ENCODE results near the gene CASQ2. TPM values are rescaled to one million over a fixed set of nuclear protein-coding genes. Genes with fewer than 3 reads are reported as not detected.

The CASQ2 gene
- polyA plus RNA-seq, 1 of the 3 experiments (the other 2 are of a cell fraction): not detected

- H3K4me1 ChIP-seq (ENCODE audit: control insufficient read depth in 1 of 2, insufficient read depth in 2 of 2, low read depth in 1 of 2, low read length in 1 of 2): no peaks in the 10 kb centered on the region; a peak in 1 of 4 replicates
- no peaks in the 10 kb centered on the region for H4K20me1 ChIP-seq (ENCODE audit: insufficient read depth)
- H3F3A ChIP-seq (replicated peaks; ENCODE audit: insufficient read depth): no peaks in the 10 kb centered on the region
- TF ChIP-seq SMC3 (IDR thresholded peaks at IDR 0.05; ENCODE audit: low read depth, low read length) (peak; percentile 51), RXRA (IDR thresholded peaks at IDR 0.05; ENCODE audit: borderline replicate concordance, low read depth) (no peak), CTCF (IDR thresholded peaks at IDR 0.05) (peak; percentile 76), RAD21 (IDR thresholded peaks at IDR 0.05; ENCODE audit: low read length) (peak; percentile 47), MXI1 (IDR thresholded peaks at IDR 0.05; ENCODE audit: low read depth, low read length) (no peak)
- DNase-seq: peak; percentile 45
- no peaks in the 10 kb centered on the region; the same call in 1 of the 2 replicates for H3K27me3 ChIP-seq (ENCODE audit: insufficient read depth)
- H3K4me3 ChIP-seq (ENCODE audit: low read depth in 2 of 2, low read length in 1 of 2): no peak overlapping the region; a peak in 1 of 4 replicates
- H3K36me3 ChIP-seq (replicated peaks in 1 of 2; ENCODE audit: control insufficient read depth in 1 of 2, insufficient read depth in 2 of 2, low read length in 1 of 2): no peaks in the 10 kb centered on the region
- H3K79me2 ChIP-seq (ENCODE audit: insufficient read depth): no peaks in the 10 kb centered on the region
- no peak overlapping the region for H3K9ac ChIP-seq
- no peaks in the 10 kb centered on the region for H3K9me3 ChIP-seq
- 35% methylated on average over 7 of the region's 8 CpGs for WGBS (ENCODE audit: low lambda C conversion rate)
- no peak overlapping the region for H3K27ac ChIP-seq (ENCODE audit: low read depth in 2 of 2, low read length in 1 of 2)
- ChIA-PET CTCF (interaction anchor here (0.6 to 3.1 kb wide), 31 partner anchors 10 to 1373 kb away, joined by 3 to 55 read pairs (median 4); partner anchors contain the start of gene VANGL1), POLR2A (interaction anchor here (0.8 kb wide), 1 partner anchor 9 kb away, joined by 4 read pairs; no protein-coding TSS in a partner anchor)
- H3K4me2 ChIP-seq: no peak overlapping the region
- no peaks in the 10 kb centered on the region for H3K9me2 ChIP-seq
- H2AFZ ChIP-seq (ENCODE audit: low read depth): no peak overlapping the region
Observed at GRCh38 chr1:115706587-115707425, 61.7 kb downstream of the CASQ2 start.

- Histone ChIP-seq H3K9me3 (no peaks in the 10 kb centered on the region), H3K4me2 (no peak overlapping the region), H3K36me3 (replicated peaks in 1 of 2; ENCODE audit: control insufficient read depth in 1 of 2, insufficient read depth in 2 of 2, low read length in 1 of 2) (no peaks in the 10 kb centered on the region), H4K20me1 (ENCODE audit: insufficient read depth) (no peaks in the 10 kb centered on the region), H3K79me2 (ENCODE audit: insufficient read depth) (no peaks in the 10 kb centered on the region), H3K9me2 (no peaks in the 10 kb centered on the region), H3F3A (replicated peaks; ENCODE audit: insufficient read depth) (no peaks in the 10 kb centered on the region), H3K4me1 (ENCODE audit: control insufficient read depth in 1 of 2, insufficient read depth in 2 of 2, low read depth in 1 of 2, low read length in 1 of 2) (no peaks in the 10 kb centered on the region; a peak in 1 of 4 replicates), H3K27ac (ENCODE audit: low read depth in 2 of 2, low read length in 1 of 2) (no peak overlapping the region), H2AFZ (ENCODE audit: low read depth) (no peak overlapping the region), H3K9ac (no peak overlapping the region), H3K27me3 (ENCODE audit: insufficient read depth) (no peaks in the 10 kb centered on the region; the same call in 1 of the 2 replicates), H3K4me3 (ENCODE audit: low read depth in 2 of 2, low read length in 1 of 2) (no peak overlapping the region)
- WGBS (ENCODE audit: low lambda C conversion rate): 93% methylated on average over 9 of the region's 9 CpGs
- DNase-seq: no peak
- POLR2A ChIA-PET: interaction anchor here (0.8 kb wide), 1 partner anchor 10 kb away, joined by 4 read pairs; no protein-coding TSS in a partner anchor
- TF ChIP-seq FOXJ3 (CRISPR knock-in tag; IDR thresholded peaks at IDR 0.05) (no peak), SMC3 (IDR thresholded peaks at IDR 0.05; ENCODE audit: low read depth, low read length) (no peak), FOSL2 (IDR thresholded peaks at IDR 0.05; ENCODE audit: borderline replicate concordance, low read depth) (no peak), MAX (IDR thresholded peaks at IDR 0.05; ENCODE audit: low read depth) (no peak), RAD21 (IDR thresholded peaks at IDR 0.05; ENCODE audit: low read length) (no peak), ZBTB33 (IDR thresholded peaks at IDR 0.05; ENCODE audit: borderline replicate concordance, low read depth) (no peak), SIN3A (IDR thresholded peaks at IDR 0.05; ENCODE audit: borderline replicate concordance, low read depth, low read length) (no peak), IRF3 (IDR thresholded peaks at IDR 0.05; ENCODE audit: low read depth, low read length) (no peak), GABPA (IDR thresholded peaks at IDR 0.05; ENCODE audit: low read depth) (no peak), REST (IDR thresholded peaks at IDR 0.05; ENCODE audit: low read depth, low read length) (no peak), RFX5 (IDR thresholded peaks at IDR 0.05; ENCODE audit: low read length) (no peak), NFIC (IDR thresholded peaks at IDR 0.05; ENCODE audit: borderline replicate concordance) (no peak)
- CTCF ChIA-PET: interaction anchor here (0.6 to 3.1 kb wide), 21 partner anchors 9 to 682 kb away, joined by 3 to 55 read pairs (median 6); partner anchors contain the start of gene VANGL1
Observed at GRCh38 chr1:115705963-115706362, 62.6 kb downstream of the CASQ2 start.

Data from SK-N-SH (cell line).